K562 (cell line): Measurements from ENCODE around the gene PRICKLE3. TPM values are rescaled to one million over a fixed set of nuclear protein-coding genes. Genes with fewer than 3 reads are reported as not detected.

Experiments
- ADNP ChIP-seq: fragments of 200-800 bp; sonication (Bioruptor generic); IDR thresholded peaks from 2 replicates; pipeline ENCODE4 v1.6.1; 2016; ENCODE audit warnings: missing genetic modification characterization, missing compliant biosample characterization
- CEBPG ChIP-seq, 3 experiments: fragments of 200-800 bp in 1 of 3; sonication (Bioruptor generic) in 1 of 3; sonication (generic) in 1 of 3; formaldehyde crosslinking in 1 of 3; IDR thresholded peaks in 2 of 3; conservative IDR thresholded peaks in 1 of 3; 2 replicates each; pipeline versions ENCODE4 v1.6.1 to v1.8.0; 2016 to 2022; ENCODE audit warnings: missing compliant biosample characterization in 2 of 3, missing genetic modification characterization in 2 of 3, mild to moderate bottlenecking in 1 of 3, missing genetic modification reagents in 1 of 3
- EGR1 ChIP-seq: fragments of 450-650 bp; conservative IDR thresholded peaks from 2 replicates; pipeline ENCODE4 v1.6.1; 2017; ENCODE audit warnings: mild to moderate bottlenecking
- HMBOX1 ChIP-seq: sonication (generic); IDR thresholded peaks from 2 replicates; pipeline ENCODE4 v1.6.1; 2016
- JUND ChIP-seq, 2 experiments: IDR thresholded peaks; 2 replicates in 1 of 2; 3 replicates in 1 of 2; pipeline ENCODE4 v1.6.1; 2011; ENCODE audit warnings: borderline replicate concordance in 2 of 2, low read depth in 2 of 2, low read length in 2 of 2, improper control_type of control experiment in 1 of 2, missing biosample characterization in 1 of 2, missing genetic modification characterization in 1 of 2, missing genetic modification reagents in 1 of 2
- NR4A1 ChIP-seq, 2 experiments: fragments of 250-450 bp in 1 of 2; fragments of 450-650 bp in 1 of 2; sonication (Bioruptor Pico) in 1 of 2; IDR thresholded peaks; 2 replicates each; pipeline versions ENCODE4 v1.4.0 to v1.6.1; 2016 to 2020; ENCODE audit warnings: mild to moderate bottlenecking in 2 of 2, missing compliant biosample characterization in 1 of 2, missing genetic modification characterization in 1 of 2, moderate library complexity in 1 of 2
- POLR2G ChIP-seq: fragments of 200-400 bp; formaldehyde crosslinking; IDR thresholded peaks from 2 replicates; pipeline ENCODE4 v1.6.1; 2017; ENCODE audit warnings: low read depth, mild to moderate bottlenecking, antibody characterized with exemption, low read length, moderate library complexity
- RBM22 ChIP-seq: fragments of 200-400 bp; formaldehyde crosslinking; IDR thresholded peaks from 2 replicates; pipeline ENCODE4 v1.6.1; 2018; ENCODE audit warnings: low read length, low read depth; ENCODE audit not compliant: poor library complexity, severe bottlenecking
- SMC3 ChIP-seq: conservative IDR thresholded peaks from 2 replicates; pipeline ENCODE4 v1.6.1; 2011; ENCODE audit warnings: low read depth, low read length, improper control_type of control experiment; ENCODE audit not compliant: insufficient read depth
- THRA ChIP-seq: fragments of 450-650 bp; IDR thresholded peaks from 2 replicates; pipeline ENCODE4 v1.6.1; 2017; ENCODE audit warnings: mild to moderate bottlenecking, moderate library complexity
- ZFX ChIP-seq: sonication (generic); formaldehyde crosslinking; IDR thresholded peaks from 2 replicates; pipeline ENCODE4 v1.8.0; 2022; ENCODE audit warnings: mild to moderate bottlenecking, missing genetic modification reagents, moderate library complexity
- ZNF146 ChIP-seq: IDR thresholded peaks from one replicate; pipeline ENCODE4 v1.6.1; 2018; ENCODE audit warnings: missing compliant biosample characterization; ENCODE audit not compliant: unreplicated experiment
- polyA plus RNA-seq, 8 experiments: library from polyadenylated mRNA; depleted of rRNA in 4 of 8; stranded (reverse) in 5 of 8; unstranded in 3 of 8; fragments of >200 nt; fragmentation: Nextera tagmentation in 2 of 8; fragmentation: Illumina TruSeq in 1 of 8; extraction: Ambion mirVana in 2 of 8; extraction: Trizol in 1 of 8; gene quantifications; 2 replicates each; pipeline versions ENCODE4 v1.2.1 to v1.2.3, GENCODE V29; 2011 to 2014; ENCODE audit warnings: inconsistent platforms in 1 of 8, missing spikeins in 1 of 8
- total RNA-seq, 7 experiments: library from RNA; depleted of rRNA in 6 of 7; stranded (reverse); fragments of >200 nt in 6 of 7; fragmentation: Illumina TruSeq in 2 of 7; extraction: Trizol in 2 of 7; gene quantifications; 2 replicates each; pipeline versions ENCODE4 v1.2.1 to v1.2.3, GENCODE V29; 2011 to 2021; ENCODE audit warnings: low replicate concordance in 1 of 7
- TF ChIP-seq, protein P1 (sequence below): sonication (generic); formaldehyde crosslinking; IDR thresholded peaks from 2 replicates; pipeline ENCODE4 v1.8.1; 2022; ENCODE audit warnings: missing genetic modification reagents
- TF ChIP-seq, protein P2 (sequence below): fragments of 250-450 bp; sonication (Bioruptor Pico); IDR thresholded peaks from 2 replicates; pipeline ENCODE4 v1.4.0; 2020

The PRICKLE3 gene
- total and polyA plus RNA-seq, 9 of the 15 experiments (the other 6 are each of a cell fraction or from before 2014, with no cell fraction given), result 1.1 to 44.3 (median 14.0) TPM

GRCh38 chrX:49176421-49177326 lies 9.5 kb downstream of the PRICKLE3 start (continued):
- no peak for TF ChIP-seq HMBOX1
- TF ChIP-seq RBM22, result peak; percentile 77
- no peak for TF ChIP-seq ZNF146 (CRISPR knock-in tag)
- no peak for TF ChIP-seq CEBPG (CRISPR knock-in tag; IDR thresholded peaks at IDR 0.05)
- no peak for TF ChIP-seq CEBPG (tag; conservative IDR thresholded peaks at IDR 0.05 in 1 of 2, IDR thresholded peaks at IDR 0.05 in 1 of 2)
- TF ChIP-seq, protein P1, sequence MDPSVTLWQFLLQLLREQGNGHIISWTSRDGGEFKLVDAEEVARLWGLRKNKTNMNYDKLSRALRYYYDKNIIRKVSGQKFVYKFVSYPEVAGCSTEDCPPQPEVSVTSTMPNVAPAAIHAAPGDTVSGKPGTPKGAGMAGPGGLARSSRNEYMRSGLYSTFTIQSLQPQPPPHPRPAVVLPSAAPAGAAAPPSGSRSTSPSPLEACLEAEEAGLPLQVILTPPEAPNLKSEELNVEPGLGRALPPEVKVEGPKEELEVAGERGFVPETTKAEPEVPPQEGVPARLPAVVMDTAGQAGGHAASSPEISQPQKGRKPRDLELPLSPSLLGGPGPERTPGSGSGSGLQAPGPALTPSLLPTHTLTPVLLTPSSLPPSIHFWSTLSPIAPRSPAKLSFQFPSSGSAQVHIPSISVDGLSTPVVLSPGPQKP (CRISPR knock-in tag), result no peak
- no peak for TF ChIP-seq EGR1
- TF ChIP-seq POLR2G, result peak; percentile 74
- TF ChIP-seq ZFX (CRISPR knock-in tag), result 0 out of 2 replicates have a peak, but pooled peaks have one; percentile 18
- TF ChIP-seq, protein P2, sequence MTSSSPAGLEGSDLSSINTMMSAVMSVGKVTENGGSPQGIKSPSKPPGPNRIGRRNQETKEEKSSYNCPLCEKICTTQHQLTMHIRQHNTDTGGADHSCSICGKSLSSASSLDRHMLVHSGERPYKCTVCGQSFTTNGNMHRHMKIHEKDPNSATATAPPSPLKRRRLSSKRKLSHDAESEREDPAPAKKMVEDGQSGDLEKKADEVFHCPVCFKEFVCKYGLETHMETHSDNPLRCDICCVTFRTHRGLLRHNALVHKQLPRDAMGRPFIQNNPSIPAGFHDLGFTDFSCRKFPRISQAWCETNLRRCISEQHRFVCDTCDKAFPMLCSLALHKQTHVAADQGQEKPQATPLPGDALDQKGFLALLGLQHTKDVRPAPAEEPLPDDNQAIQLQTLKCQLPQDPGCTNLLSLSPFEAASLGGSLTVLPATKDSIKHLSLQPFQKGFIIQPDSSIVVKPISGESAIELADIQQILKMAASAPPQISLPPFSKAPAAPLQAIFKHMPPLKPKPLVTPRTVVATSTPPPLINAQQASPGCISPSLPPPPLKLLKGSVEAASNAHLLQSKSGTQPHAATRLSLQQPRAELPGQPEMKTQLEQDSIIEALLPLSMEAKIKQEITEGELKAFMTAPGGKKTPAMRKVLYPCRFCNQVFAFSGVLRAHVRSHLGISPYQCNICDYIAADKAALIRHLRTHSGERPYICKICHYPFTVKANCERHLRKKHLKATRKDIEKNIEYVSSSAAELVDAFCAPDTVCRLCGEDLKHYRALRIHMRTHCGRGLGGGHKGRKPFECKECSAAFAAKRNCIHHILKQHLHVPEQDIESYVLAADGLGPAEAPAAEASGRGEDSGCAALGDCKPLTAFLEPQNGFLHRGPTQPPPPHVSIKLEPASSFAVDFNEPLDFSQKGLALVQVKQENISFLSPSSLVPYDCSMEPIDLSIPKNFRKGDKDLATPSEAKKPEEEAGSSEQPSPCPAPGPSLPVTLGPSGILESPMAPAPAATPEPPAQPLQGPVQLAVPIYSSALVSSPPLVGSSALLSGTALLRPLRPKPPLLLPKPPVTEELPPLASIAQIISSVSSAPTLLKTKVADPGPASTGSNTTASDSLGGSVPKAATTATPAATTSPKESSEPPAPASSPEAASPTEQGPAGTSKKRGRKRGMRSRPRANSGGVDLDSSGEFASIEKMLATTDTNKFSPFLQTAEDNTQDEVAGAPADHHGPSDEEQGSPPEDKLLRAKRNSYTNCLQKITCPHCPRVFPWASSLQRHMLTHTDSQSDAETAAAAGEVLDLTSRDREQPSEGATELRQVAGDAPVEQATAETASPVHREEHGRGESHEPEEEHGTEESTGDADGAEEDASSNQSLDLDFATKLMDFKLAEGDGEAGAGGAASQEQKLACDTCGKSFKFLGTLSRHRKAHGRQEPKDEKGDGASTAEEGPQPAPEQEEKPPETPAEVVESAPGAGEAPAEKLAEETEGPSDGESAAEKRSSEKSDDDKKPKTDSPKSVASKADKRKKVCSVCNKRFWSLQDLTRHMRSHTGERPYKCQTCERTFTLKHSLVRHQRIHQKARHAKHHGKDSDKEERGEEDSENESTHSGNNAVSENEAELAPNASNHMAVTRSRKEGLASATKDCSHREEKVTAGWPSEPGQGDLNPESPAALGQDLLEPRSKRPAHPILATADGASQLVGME (CRISPR knock-in tag), result no peak
- TF ChIP-seq SMC3, result no peak
- TF ChIP-seq ADNP, result no peak
- no peak for TF ChIP-seq NR4A1 (CRISPR knock-in tag; IDR thresholded peaks at IDR 0.05)
- TF ChIP-seq NR4A1 (tag; IDR thresholded peaks at IDR 0.05), result no peak
- TF ChIP-seq JUND (IDR thresholded peaks at IDR 0.05; ENCODE audit: borderline replicate concordance, low read depth, low read length), result no peak
- no peak for TF ChIP-seq JUND (tag; IDR thresholded peaks at IDR 0.05; ENCODE audit: borderline replicate concordance, low read depth, low read length)
- TF ChIP-seq THRA, result no peak
